AG04450 (cell line): ENCODE data around the gene KCNK4. TPM values are rescaled to one million over a fixed set of nuclear protein-coding genes. Genes with fewer than 3 reads are reported as not detected.

Experiments used
- CTCF ChIA-PET: fragments of 300-600, 350-600 bp; formaldehyde crosslinking; extraction: SDS; loops from one replicate; lab custom pipeline; 2022; ENCODE audit warnings: antibody characterized with exemption, inconsistent platforms; lab: Charles Lee
- POLR2A ChIA-PET: fragments of 350-600 bp; formaldehyde crosslinking; extraction: SDS; loops from one replicate; lab custom pipeline; 2021; ENCODE audit warnings: antibody characterized with exemption, inconsistent platforms; lab: Yijun Ruan, JAX
- DNase-seq: peaks from one replicate; pipeline ENCODE4 v3.0.0-alpha.2; 2011; ENCODE audit warnings: low read depth, low spot score
- H3K27ac ChIP-seq: one replicate; pipeline ENCODE4 v1.5.1; 2012; ENCODE audit warnings: low read depth, low read length, control low read depth
- H3K27me3 ChIP-seq: one replicate; pipeline ENCODE4 v1.6.0; 2012; ENCODE audit warnings: low read length; ENCODE audit not compliant: control insufficient read depth, insufficient read depth
- H3K4me3 ChIP-seq: 2 replicates; pipeline ENCODE4 v1.5.1; 2011; ENCODE audit warnings: mild to moderate bottlenecking, low read depth, low read length, control low read depth
- H3K9me3 ChIP-seq: 2 replicates; pipeline ENCODE4 v1.5.1; 2012; ENCODE audit warnings: low read length; ENCODE audit not compliant: control insufficient read depth, insufficient read depth
- CTCF ChIP-seq: IDR thresholded peaks from 2 replicates; pipeline ENCODE4 v1.5.1; 2011; ENCODE audit warnings: low read depth, low read length, control low read depth, inconsistent platforms
- polyA plus RNA-seq: library from polyadenylated mRNA; depleted of rRNA; stranded (reverse); fragments of >200 nt; gene quantifications from 2 replicates; pipeline ENCODE4 v1.2.3, GENCODE V29; 2011

KCNK4 gene
- polyA plus RNA-seq, 1 experiment = not detected

- ChIA-PET POLR2A (no interaction called here), CTCF (interaction anchor here (1.0 to 2.7 kb wide), 3 partner anchors 8 to 47 kb away, joined by 3 to 14 read pairs (median 5); partner anchors contain the start of gene PLCB3)
- Histone ChIP-seq H3K27ac (no peak overlapping the region), H3K4me3 (no peak overlapping the region), H3K27me3 (peaks cover 88% of the 10 kb centered on the region), H3K9me3 (peaks cover 4% of the 10 kb centered on the region; the same call in 1 of the 2 replicates)
- no peak for TF ChIP-seq CTCF
- DNase-seq = no peak
Measured at GRCh38 chr11:64295760-64296159, 4.7 kb downstream of the KCNK4 start.

- H3K9me3 ChIP-seq = peaks cover 4% of the 10 kb centered on the region; the same call in 1 of the 2 replicates
- peaks cover 85% of the 10 kb centered on the region for H3K27me3 ChIP-seq
- ChIA-PET CTCF (interaction anchor here (1.0 to 2.7 kb wide), 2 partner anchors 8 to 46 kb away, joined by 3 to 14 read pairs; no protein-coding TSS in a partner anchor), POLR2A (no interaction called here)
- TF ChIP-seq CTCF = no peak
- no peak for DNase-seq
- no peak overlapping the region for H3K4me3 ChIP-seq
- H3K27ac ChIP-seq = no peak overlapping the region
Measured at GRCh38 chr11:64296236-64296635, 5.1 kb downstream of the KCNK4 start.

GRCh38 chr11:64296830-64297698, 6.0 kb downstream of the KCNK4 start:
- peaks cover 4% of the 10 kb centered on the region; the same call in 1 of the 2 replicates for H3K9me3 ChIP-seq
- H3K27ac ChIP-seq = no peak overlapping the region
- no peak overlapping the region for H3K4me3 ChIP-seq
- ChIA-PET CTCF (interaction anchor here (1.0 to 2.7 kb wide), 3 partner anchors 7 to 45 kb away, joined by 3 to 14 read pairs (median 3); no protein-coding TSS in a partner anchor), POLR2A (no interaction called here)
- no peak for TF ChIP-seq CTCF
- no peak for DNase-seq
- H3K27me3 ChIP-seq = peaks cover 83% of the 10 kb centered on the region

- Histone ChIP-seq H3K9me3 (peaks cover 4% of the 10 kb centered on the region; the same call in 1 of the 2 replicates), H3K4me3 (no peak overlapping the region), H3K27me3 (peaks cover 75% of the 10 kb centered on the region), H3K27ac (no peak overlapping the region)
- POLR2A ChIA-PET = no interaction called here
- DNase-seq = no peak
- no peak for TF ChIP-seq CTCF
- CTCF ChIA-PET = interaction anchor here (1.0 kb wide), 2 partner anchors 23 to 94 kb away, joined by 3 read pairs; no protein-coding TSS in a partner anchor
Measured at GRCh38 chr11:64297699-64298358, 6.7 kb downstream of the KCNK4 start.
